Adipocyte (in vitro differentiated cells): Measurements from ENCODE around the gene RAB33A.
A peak's percentile ranks its signal among the peaks of the same experiment; 100 is the strongest.

ENCODE experiments used
- DNase-seq: peaks from one replicate; pipeline ENCODE4 v3.0.0-alpha.2; 2015; ENCODE audit warnings: low read depth
- H3K27me3 ChIP-seq: replicated peaks from 2 replicates; pipeline ENCODE4 v1.7.0; 2013; ENCODE audit warnings: mild to moderate bottlenecking, low read length, moderate library complexity; ENCODE audit not compliant: control insufficient read depth, insufficient read depth
- H3K36me3 ChIP-seq: 2 replicates; pipeline ENCODE4 v1.7.0; 2013; ENCODE audit warnings: low read length, mild to moderate bottlenecking, moderate library complexity; ENCODE audit not compliant: control insufficient read depth, insufficient read depth, severe bottlenecking
- H3K4me1 ChIP-seq: 2 replicates; pipeline ENCODE4 v1.7.0; 2013; ENCODE audit warnings: mild to moderate bottlenecking, low read length, moderate library complexity; ENCODE audit not compliant: control insufficient read depth, insufficient read depth
- H3K4me3 ChIP-seq: 2 replicates; pipeline ENCODE4 v1.7.0; 2013; ENCODE audit warnings: mild to moderate bottlenecking, low read length, moderate library complexity
- H3K9ac ChIP-seq: 2 replicates; pipeline ENCODE4 v1.7.0; 2013; ENCODE audit warnings: mild to moderate bottlenecking, low read length, moderate library complexity
- H3K9me3 ChIP-seq: 2 replicates; pipeline ENCODE4 v1.7.0; 2013; ENCODE audit warnings: mild to moderate bottlenecking, low read length, moderate library complexity; ENCODE audit not compliant: control insufficient read depth

The RAB33A gene

DNA sequence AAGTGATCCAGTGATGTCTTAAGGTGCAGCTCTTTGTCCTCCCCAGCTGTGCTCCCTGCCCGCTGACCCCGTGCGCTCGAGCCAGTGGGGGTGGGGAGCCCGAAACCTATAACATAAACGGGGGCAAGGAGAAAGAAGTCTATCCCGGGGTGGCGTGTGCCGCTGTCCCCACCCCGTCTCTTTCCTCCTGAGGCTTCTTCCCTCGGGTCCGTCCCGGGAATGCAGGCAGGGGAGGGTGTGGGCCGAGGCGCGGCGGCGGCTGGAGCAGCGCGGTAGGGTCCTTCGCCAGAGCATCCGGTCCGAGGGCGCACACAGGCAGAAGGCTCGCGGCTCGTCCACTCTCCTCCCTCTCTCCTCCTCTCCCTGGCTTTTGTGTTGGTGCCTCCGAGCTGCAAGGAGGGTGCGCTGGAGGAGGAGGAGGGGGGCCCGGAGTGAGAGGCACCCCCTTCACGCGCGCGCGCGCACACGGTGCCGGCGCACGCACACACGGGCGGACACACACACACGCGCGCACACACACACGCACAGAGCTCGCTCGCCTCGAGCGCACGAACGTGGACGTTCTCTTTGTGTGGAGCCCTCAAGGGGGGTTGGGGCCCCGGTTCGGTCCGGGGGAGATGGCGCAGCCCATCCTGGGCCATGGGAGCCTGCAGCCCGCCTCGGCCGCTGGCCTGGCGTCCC, at the start of gene RAB33A:
Gene RAB33A (plus strand): TSS at position 517 of the 681 bp plus-strand sequence. CDS start 101 bp downstream, at position 618.
- peaks cover 4% of the 10 kb centered on the region for H3K27me3 ChIP-seq
- H3K9ac ChIP-seq = peak within 1 kb of the TSS; percentile 52
- no peaks in the 10 kb centered on the region for H3K36me3 ChIP-seq
- no peaks in the 10 kb centered on the region for H3K9me3 ChIP-seq
- DNase-seq = peak; percentile 52
- H3K4me1 ChIP-seq = peaks cover 30% of the 10 kb centered on the region
- H3K4me3 ChIP-seq = peak within 1 kb of the TSS; percentile 74

DNA sequence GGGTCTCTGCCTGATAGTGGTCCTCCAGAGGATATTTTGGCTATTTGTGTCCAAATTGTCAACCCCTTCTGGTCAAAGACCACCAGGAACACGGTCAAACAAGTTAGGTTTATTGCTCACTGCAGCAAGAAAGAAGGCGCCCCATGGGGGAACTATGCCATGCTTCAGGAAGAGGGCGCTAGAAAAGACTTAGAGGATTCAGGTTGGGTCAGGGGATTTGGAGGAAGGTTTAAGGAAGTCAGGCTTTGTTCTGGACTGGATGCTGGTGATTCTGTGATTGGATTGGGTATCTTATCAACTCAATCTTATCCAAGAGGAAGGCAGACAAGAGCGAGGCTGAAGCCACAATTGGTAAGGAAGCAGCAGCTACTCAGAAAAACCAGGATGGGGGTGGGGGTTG, 47.2 kb upstream of the RAB33A start:
- peaks cover 19% of the 10 kb centered on the region for H3K4me1 ChIP-seq
- no peak overlapping the region for H3K4me3 ChIP-seq
- H3K36me3 ChIP-seq = peaks cover 9% of the 10 kb centered on the region
- H3K9ac ChIP-seq = no peak overlapping the region
- peaks cover 4% of the 10 kb centered on the region for H3K9me3 ChIP-seq
- peaks cover 2% of the 10 kb centered on the region for H3K27me3 ChIP-seq
- DNase-seq = no peak

DNA sequence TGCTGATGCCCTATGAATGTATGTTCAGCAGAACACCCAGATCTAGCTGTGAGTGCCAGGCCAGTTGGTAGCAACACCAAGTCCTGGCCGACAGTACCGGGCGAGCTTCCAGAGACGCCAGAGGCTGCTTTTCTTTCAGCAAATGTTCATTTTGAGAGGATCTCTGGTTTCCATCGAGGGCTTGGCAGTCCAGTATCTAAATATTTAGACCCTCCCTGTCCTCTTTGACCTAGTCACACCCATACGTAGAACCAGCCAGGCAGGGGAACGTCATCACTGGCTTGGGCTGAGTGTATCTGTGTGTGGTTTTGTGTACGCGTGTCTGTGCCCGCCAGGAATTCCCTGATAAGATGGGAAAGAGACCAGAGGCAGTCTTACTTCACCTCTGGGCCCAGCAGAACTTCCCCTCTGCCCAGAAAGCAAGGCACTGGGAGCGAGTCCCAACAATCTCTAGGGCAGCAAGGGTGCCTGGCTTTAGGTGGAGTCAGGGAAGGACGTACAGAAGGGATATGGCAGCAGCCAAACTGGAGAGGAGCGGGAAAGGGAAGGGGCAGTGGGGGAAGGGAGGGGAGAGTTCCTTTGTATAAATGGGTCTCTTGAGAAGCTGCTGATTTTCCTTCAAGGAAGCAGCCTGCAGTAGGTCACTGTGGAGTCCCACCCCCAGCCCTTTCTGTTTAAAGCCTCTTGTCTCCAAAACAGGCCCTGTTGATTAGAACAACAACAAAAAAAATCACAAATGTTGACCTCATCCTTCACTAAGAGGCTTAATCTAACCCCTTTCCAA, 46.5 kb upstream of the RAB33A start:
- H3K9ac ChIP-seq = peak overlapping the region; percentile 43
- DNase-seq = no peak
- H3K27me3 ChIP-seq = peaks cover 2% of the 10 kb centered on the region
- peaks cover 18% of the 10 kb centered on the region for H3K4me1 ChIP-seq
- peaks cover 4% of the 10 kb centered on the region for H3K9me3 ChIP-seq
- H3K4me3 ChIP-seq = no peak overlapping the region
- H3K36me3 ChIP-seq = peaks cover 13% of the 10 kb centered on the region

DNA sequence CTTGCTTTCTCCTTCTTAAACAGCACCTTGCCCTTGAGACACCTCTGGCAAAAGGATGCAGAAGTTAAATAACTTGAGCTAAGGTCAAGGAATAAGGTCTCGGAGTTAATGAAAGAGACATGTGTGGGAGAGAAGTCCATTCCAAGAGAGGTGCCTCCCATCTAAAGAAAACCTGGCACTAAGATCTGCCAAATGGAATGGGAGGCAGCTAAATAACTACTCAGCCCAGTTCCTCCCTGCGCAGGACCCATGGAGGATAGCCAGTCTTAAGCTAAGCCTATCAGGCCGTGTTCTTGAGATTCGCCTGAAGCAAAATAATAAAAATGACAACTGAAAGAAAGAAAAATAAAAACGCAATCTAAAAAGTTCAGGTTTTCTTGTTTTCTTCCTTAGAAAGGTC, 40.8 kb upstream of the RAB33A start:
- Histone ChIP-seq H3K36me3 (peaks cover 57% of the 10 kb centered on the region), H3K27me3 (peaks cover 2% of the 10 kb centered on the region), H3K9me3 (no peaks in the 10 kb centered on the region), H3K4me1 (peaks cover under 1% of the 10 kb centered on the region), H3K4me3 (no peak overlapping the region), H3K9ac (no peak overlapping the region)
- no peak for DNase-seq

DNA sequence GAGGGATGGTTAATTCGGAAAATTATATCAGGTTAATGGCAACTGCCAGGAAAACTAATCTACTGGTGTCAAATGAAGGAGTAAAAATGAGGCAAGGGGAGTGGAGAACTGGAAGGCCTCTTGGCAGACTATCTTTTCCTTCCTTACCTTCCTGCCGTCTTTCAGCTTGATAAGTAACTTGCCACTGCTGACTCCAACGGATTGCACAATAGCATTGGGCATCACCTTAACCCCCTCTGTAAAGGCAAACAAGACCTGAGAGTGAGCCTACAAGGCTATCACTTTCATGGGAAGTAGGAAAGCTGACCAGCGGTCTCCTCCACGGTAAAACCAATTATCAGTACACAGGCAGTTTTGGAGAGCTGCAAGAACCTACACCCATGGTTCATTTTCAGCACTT, 35.3 kb upstream of the RAB33A start:
- peaks cover 63% of the 10 kb centered on the region for H3K36me3 ChIP-seq
- H3K9ac ChIP-seq = no peak overlapping the region
- peaks cover 9% of the 10 kb centered on the region for H3K27me3 ChIP-seq
- no peaks in the 10 kb centered on the region for H3K9me3 ChIP-seq
- no peak for DNase-seq
- no peaks in the 10 kb centered on the region for H3K4me1 ChIP-seq
- H3K4me3 ChIP-seq = no peak overlapping the region

DNA sequence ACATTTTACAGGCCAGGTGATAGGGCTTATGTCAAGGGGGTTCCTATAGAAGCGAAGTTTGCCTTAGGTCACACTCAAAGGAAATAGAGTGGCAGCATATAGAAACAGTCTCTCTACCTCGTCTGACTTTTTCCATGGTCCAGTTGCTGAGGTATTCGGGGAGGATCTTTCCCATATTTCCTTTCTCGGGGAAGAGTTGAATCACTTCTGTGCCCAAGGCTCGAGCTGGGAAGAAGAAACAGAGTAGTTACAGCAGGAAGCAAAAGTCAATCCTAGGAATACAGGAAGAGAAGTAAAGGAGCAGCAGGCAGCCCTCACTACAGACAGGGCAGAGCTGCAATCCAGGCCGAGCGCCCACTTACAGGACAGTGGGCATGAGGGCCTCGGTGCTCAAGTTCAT, 34.8 kb upstream of the RAB33A start:
- DNase-seq = no peak
- H3K36me3 ChIP-seq = peaks cover 63% of the 10 kb centered on the region
- no peak overlapping the region for H3K4me3 ChIP-seq
- H3K27me3 ChIP-seq = peaks cover 12% of the 10 kb centered on the region
- no peaks in the 10 kb centered on the region for H3K9me3 ChIP-seq
- H3K9ac ChIP-seq = no peak overlapping the region
- no peaks in the 10 kb centered on the region for H3K4me1 ChIP-seq

DNA sequence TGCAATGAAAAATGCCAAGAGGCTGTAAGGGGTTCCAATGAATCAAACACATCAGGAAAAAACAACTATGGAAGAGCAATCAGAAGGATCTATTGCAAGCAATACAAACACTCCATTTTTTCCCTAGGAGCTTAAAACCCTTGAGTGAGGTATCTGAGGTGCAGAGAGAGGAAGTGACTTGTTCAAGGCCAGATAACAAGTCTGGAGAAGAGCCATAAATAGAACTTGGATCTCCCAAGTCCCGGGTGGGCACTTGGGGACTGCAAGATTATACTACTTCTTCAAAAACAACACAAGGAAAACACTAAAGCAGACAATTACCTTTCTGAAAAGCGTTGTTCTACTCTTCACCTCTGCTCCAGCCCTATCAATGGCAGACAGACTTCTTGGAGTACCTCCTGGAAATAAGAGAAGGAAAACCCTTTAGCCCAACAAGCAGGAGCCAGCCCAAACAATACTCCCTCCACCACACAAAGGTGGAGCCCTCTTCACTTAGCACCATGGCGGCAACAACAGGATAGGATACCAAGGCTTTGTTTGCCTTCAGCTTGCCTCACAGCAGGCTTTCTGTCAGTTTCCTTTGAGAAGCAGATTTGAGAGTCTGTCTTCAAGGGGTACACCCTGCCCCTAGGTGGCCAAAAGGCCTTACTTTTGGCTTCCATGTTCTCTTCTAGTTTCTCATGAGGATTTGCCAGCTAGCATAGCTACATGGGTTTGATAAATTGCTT, 32.1 kb upstream of the RAB33A start:
- H3K36me3 ChIP-seq = peaks cover 62% of the 10 kb centered on the region
- H3K4me1 ChIP-seq = no peaks in the 10 kb centered on the region
- no peak overlapping the region for H3K9ac ChIP-seq
- H3K27me3 ChIP-seq = peaks cover 12% of the 10 kb centered on the region
- H3K9me3 ChIP-seq = no peaks in the 10 kb centered on the region
- H3K4me3 ChIP-seq = no peak overlapping the region
- DNase-seq = no peak

DNA sequence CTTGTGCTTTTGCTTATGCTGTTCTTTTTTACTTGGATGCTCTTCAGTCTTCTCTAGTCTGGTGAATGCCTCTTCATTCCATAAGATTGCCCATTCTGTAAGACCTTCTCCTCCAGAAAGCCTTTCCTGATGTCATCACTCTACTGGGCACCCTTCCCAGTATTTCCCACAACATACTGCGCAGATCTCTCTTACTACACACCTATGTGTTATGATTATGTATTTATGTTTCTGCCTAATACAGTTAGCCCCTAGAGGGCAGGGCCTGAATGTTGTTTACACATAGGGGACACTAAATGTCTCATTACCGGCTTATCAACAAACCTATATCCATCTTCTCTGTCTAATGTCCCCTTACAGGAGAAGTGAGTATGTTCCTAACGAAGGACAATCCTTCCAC, 27.3 kb upstream of the RAB33A start:
- peak; percentile 33 for DNase-seq
- Histone ChIP-seq H3K27me3 (peaks cover 4% of the 10 kb centered on the region), H3K9ac (no peak overlapping the region), H3K9me3 (no peaks in the 10 kb centered on the region), H3K4me3 (no peak overlapping the region), H3K4me1 (no peaks in the 10 kb centered on the region), H3K36me3 (peaks cover 55% of the 10 kb centered on the region)

DNA sequence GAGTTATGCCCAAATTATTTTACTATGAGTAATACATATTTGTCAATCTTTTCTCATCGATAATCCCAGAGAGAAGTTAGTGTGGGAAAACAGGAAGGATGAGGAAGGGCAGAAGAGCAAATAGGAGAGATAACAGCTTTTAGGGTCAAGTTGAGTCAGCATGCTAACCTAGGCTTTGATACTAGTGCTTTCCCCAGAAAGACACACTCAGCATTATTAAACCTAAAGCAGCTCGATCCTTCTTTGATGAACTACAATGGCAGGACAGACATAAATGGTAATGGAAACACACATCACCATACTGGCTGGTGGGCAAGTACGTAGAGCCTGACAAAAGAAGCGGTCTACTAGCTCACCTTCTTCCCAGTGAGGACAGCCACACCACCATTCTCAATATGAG, 26.6 kb upstream of the RAB33A start:
- Histone ChIP-seq H3K27me3 (peaks cover 4% of the 10 kb centered on the region), H3K4me1 (no peaks in the 10 kb centered on the region), H3K4me3 (no peak overlapping the region), H3K9ac (no peak overlapping the region), H3K9me3 (no peaks in the 10 kb centered on the region), H3K36me3 (peaks cover 50% of the 10 kb centered on the region)
- DNase-seq = no peak

DNA sequence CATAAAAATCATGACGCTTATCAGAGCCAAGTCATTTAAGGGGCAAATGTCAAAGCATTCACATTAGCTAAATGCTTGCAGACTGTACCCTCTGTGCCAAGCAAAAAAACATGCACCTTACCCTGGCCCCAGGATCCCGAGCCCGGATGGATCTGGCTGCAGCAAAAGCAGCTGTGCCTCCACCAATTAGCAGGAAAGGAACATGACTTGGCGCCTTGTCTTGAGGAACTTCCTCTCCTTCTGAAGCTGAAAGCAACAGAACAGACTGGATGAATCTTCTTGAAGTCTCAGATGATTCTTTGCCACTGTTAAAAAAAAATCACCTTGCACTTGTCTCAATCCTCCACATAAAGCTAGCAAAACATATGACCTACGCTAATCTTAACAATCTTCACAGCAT, 24.1 kb upstream of the RAB33A start:
- no peaks in the 10 kb centered on the region for H3K4me1 ChIP-seq
- H3K36me3 ChIP-seq = peaks cover 42% of the 10 kb centered on the region
- no peaks in the 10 kb centered on the region for H3K27me3 ChIP-seq
- no peak for DNase-seq
- no peaks in the 10 kb centered on the region for H3K9me3 ChIP-seq
- no peak overlapping the region for H3K4me3 ChIP-seq
- no peak overlapping the region for H3K9ac ChIP-seq

DNA sequence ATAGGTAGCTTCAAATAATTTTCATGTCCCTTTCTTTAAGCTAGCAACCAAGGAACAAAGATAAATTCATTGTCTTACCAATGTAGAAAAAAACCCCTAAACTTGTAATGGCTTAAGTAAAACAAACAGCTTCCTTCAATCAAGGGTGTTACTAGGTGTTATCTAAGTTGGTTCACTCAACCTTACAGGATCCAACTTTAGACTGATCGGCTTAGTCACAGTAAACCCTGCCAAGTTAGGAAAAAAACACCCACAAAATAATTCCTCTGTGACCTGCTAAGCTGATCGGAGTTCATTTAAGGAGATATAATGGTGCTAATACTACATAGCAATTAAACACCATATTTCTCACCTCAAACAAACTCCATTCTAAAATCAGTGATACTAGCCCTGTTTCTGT, 16.2 kb upstream of the RAB33A start:
- H3K36me3 ChIP-seq = peaks cover 10% of the 10 kb centered on the region
- peaks cover 12% of the 10 kb centered on the region for H3K27me3 ChIP-seq
- DNase-seq = no peak
- no peak overlapping the region for H3K9ac ChIP-seq
- H3K4me1 ChIP-seq = peaks cover 13% of the 10 kb centered on the region
- H3K4me3 ChIP-seq = no peak overlapping the region
- H3K9me3 ChIP-seq = no peaks in the 10 kb centered on the region
